ENCODE measurements around the gene MBD3L1. TPM values are rescaled to one million over a fixed set of nuclear protein-coding genes. Genes with fewer than 3 reads are reported as not detected.
A peak's percentile ranks its signal among the peaks of the same experiment; 100 is the strongest.

Gene MBD3L1
- not detected for total RNA-seq
- not detected for polyA plus RNA-seq (ENCODE audit: insufficient read depth, low read depth, low replicate concordance)
- long read RNA-seq, donor 1: 0 reads
- long read RNA-seq, donor 2: 0 reads
- long read RNA-seq, donor 3: 0 reads
- long read RNA-seq, donor 4: 0 reads
- long read RNA-seq, donor 5: 0 reads
- long read RNA-seq, donor 6: 0 reads
- long read RNA-seq, donor 7: 0 reads
- long read RNA-seq, donor 8, partial matches to known transcripts: 0 of 1 reads
- long read RNA-seq, donor 8, other reads (novel, unspliced or antisense): 0 of 1 reads
- long read RNA-seq, donor 9: 0 reads
- long read RNA-seq, donor 10: 0 reads

- TF ChIP-seq CTCF (IDR thresholded peaks at IDR 0.05; ENCODE audit: borderline replicate concordance, extremely low read depth, insufficient read depth): no peak
- Histone ChIP-seq H3K4me3 (ENCODE audit: low read length in 3 of 3) (peak within 1 kb of the TSS; percentile 66 to 80 (median 76)), H3K4me1 (ENCODE audit: control insufficient read depth in 2 of 3, insufficient read depth in 2 of 3, low read depth in 1 of 3, low read length in 3 of 3) (peaks cover 0 to 2% (median 0%) of the 10 kb centered on the region in 3 donors), H3K9me3 (ENCODE audit: control insufficient read depth in 2 of 3, insufficient read depth in 1 of 3, low read length in 3 of 3) (no peaks in the 10 kb centered on the region), H3K9ac (ENCODE audit: low read length in 3 of 3) (peak within 1 kb of the TSS; percentile 60 to 95 (median 90)), H3K27ac (ENCODE audit: low read depth in 2 of 2, low read length in 2 of 2) (peak within 1 kb of the TSS; percentile 83 to 96), H3K36me3 (ENCODE audit: control insufficient read depth in 2 of 3, insufficient read depth in 3 of 3, low read length in 3 of 3) (peaks cover 0 to 12% (median 4%) of the 10 kb centered on the region in 3 donors), H3K27me3 (ENCODE audit: control insufficient read depth, insufficient read depth, low read length) (no peaks in the 10 kb centered on the region)
- intact Hi-C loops (cut with DNase I): no loop called here
- FAIRE-seq: peak; percentile 93
- peak; percentile 98 to 100 (median 99) for DNase-seq
Observed at GRCh38 chr19:8832132-8833021, at the start of gene MBD3L1, which contains the start of gene ZNF558. TSS of gene MBD3L1 (plus strand) at chr19:8832377. CDS start at chr19:8842679, 10,302 bp downstream. TSS of gene ZNF558 (minus strand) at chr19:8832304. CDS start at chr19:8822659, 9,645 bp downstream.

- Histone ChIP-seq H3K27me3 (ENCODE audit: control insufficient read depth, insufficient read depth, low read length) (no peaks in the 10 kb centered on the region), H3K4me1 (ENCODE audit: control insufficient read depth in 2 of 3, insufficient read depth in 2 of 3, low read depth in 1 of 3, low read length in 3 of 3) (no peaks in the 10 kb centered on the region), H3K4me3 (ENCODE audit: low read length in 3 of 3) (no peak overlapping the region), H3K27ac (ENCODE audit: low read depth in 2 of 2, low read length in 2 of 2) (no peak overlapping the region), H3K36me3 (ENCODE audit: control insufficient read depth in 2 of 3, insufficient read depth in 3 of 3, low read length in 3 of 3) (no peaks in the 10 kb centered on the region), H3K9ac (ENCODE audit: low read length in 3 of 3) (no peak overlapping the region), H3K9me3 (ENCODE audit: control insufficient read depth in 2 of 3, insufficient read depth in 1 of 3, low read length in 3 of 3) (peaks cover 0 to 17% (median 4%) of the 10 kb centered on the region in 3 donors)
- intact Hi-C loops (cut with DNase I): no loop called here
- no peak for TF ChIP-seq CTCF (IDR thresholded peaks at IDR 0.05; ENCODE audit: borderline replicate concordance, extremely low read depth, insufficient read depth)
- DNase-seq: no peak
- no peak for FAIRE-seq
Observed at GRCh38 chr19:8794823-8795222, 37.4 kb upstream of the MBD3L1 start.

GRCh38 chr19:8806661-8807060 lies 25.5 kb upstream of the MBD3L1 start:
- Histone ChIP-seq H3K9ac (ENCODE audit: low read length in 3 of 3) (no peak overlapping the region), H3K9me3 (ENCODE audit: control insufficient read depth in 2 of 3, insufficient read depth in 1 of 3, low read length in 3 of 3) (peaks cover 17 to 70% (median 46%) of the 10 kb centered on the region in 3 donors), H3K27me3 (ENCODE audit: control insufficient read depth, insufficient read depth, low read length) (no peaks in the 10 kb centered on the region), H3K4me1 (ENCODE audit: control insufficient read depth in 2 of 3, insufficient read depth in 2 of 3, low read depth in 1 of 3, low read length in 3 of 3) (no peaks in the 10 kb centered on the region), H3K27ac (ENCODE audit: low read depth in 2 of 2, low read length in 2 of 2) (no peak overlapping the region), H3K36me3 (ENCODE audit: control insufficient read depth in 2 of 3, insufficient read depth in 3 of 3, low read length in 3 of 3) (peaks cover 20 to 42% (median 28%) of the 10 kb centered on the region in 3 donors), H3K4me3 (ENCODE audit: low read length in 3 of 3) (no peak overlapping the region)
- FAIRE-seq: no peak
- intact Hi-C loops (cut with DNase I): no loop called here
- peak in 1 of 5 donors; percentile 7 for DNase-seq
- no peak for TF ChIP-seq CTCF (IDR thresholded peaks at IDR 0.05; ENCODE audit: borderline replicate concordance, extremely low read depth, insufficient read depth)

All from kidney (tissue), 22 donors.